ENCODE measurements around the gene SMIM34. TPM values are rescaled to one million over a fixed set of nuclear protein-coding genes. Genes with fewer than 3 reads are reported as not detected.
"Not testable (repeated sequence)": the region's sequence is repeated elsewhere in the genome, so short reads cannot be mapped to it uniquely, and the experiment has no call there.

Gene SMIM34
- total RNA-seq, 1 donor: not detected

GRCh38 chr21:34375619-34375972 lies 48.2 kb downstream of the SMIM34 start:
- DNase-seq (ENCODE audit: low read depth); H3K4me3 ChIP-seq (ENCODE audit: low read depth, low read length): not testable (repeated sequence)

GRCh38 chr21:34374940-34375618 lies 48.7 kb downstream of the SMIM34 start, which contains the start of gene SMIM11:
SMIM11 (plus strand) TSS chr21:34375507; CDS start chr21:34379505, 3,998 bp downstream.
- H3K4me3 ChIP-seq (ENCODE audit: low read depth, low read length); DNase-seq (ENCODE audit: low read depth): not testable (repeated sequence)

GRCh38 chr21:34374462-34374861 lies 49.3 kb downstream of the SMIM34 start:
- H3K4me3 ChIP-seq (ENCODE audit: low read depth, low read length); DNase-seq (ENCODE audit: low read depth): not testable (repeated sequence)

DNA sequence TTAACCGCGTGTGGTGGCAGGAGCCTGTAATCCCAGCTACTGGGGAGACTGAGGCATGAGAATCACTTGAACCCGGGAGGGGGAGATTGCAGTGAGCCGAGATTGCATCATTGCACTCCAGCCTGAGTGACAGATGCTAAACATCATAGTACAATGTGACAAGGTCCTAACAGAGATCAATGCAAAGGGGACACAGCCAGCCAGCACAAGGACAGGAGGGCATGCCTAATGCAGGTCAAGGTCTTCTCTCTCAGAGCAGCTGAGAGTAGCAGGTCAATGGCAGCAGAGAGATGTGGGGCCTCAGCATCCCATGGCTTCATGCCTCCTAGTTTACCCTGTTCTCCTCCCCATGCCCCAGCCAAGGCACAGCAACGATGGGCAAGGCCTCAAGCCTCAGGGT lies 51.4 kb downstream of the SMIM34 start:
- DNase-seq (ENCODE audit: low read depth): no peak
- TF ChIP-seq CTCF (IDR thresholded peaks at IDR 0.05; ENCODE audit: insufficient read depth, low read depth, low read length): no peak
- no peak overlapping the region for H3K4me3 ChIP-seq (ENCODE audit: low read depth, low read length)

GRCh38 chr21:34369741-34370140 lies 54.0 kb downstream of the SMIM34 start:
- no peak for DNase-seq (ENCODE audit: low read depth)
- no peak for TF ChIP-seq CTCF (IDR thresholded peaks at IDR 0.05; ENCODE audit: insufficient read depth, low read depth, low read length)
- no peak overlapping the region for H3K4me3 ChIP-seq (ENCODE audit: low read depth, low read length)

Small RNA genes within 50 kb of the gene (small RNA-seq; reads per million reads assigned to genes)
- gene RF00614: not detected

Other genes with a start within 250 kb of the SMIM34 start
- gene KCNE2, start 59.9 kb downstream of the SMIM34 start, total RNA-seq: not detected in 2 replicates
- 4.7 and 7.1 TPM in 2 replicates for gene SMIM11, start 48.4 kb downstream of the SMIM34 start, total RNA-seq
- gene KCNE1, start 88.3 kb upstream of the SMIM34 start, total RNA-seq: under 0.01 and 0.64 TPM in 2 replicates
- gene RCAN1, start 191.2 kb upstream of the SMIM34 start, total RNA-seq: 91.5 and 308 TPM in 2 replicates
- under 0.01 TPM in 2 replicates for gene CLIC6, start 245.0 kb upstream of the SMIM34 start, total RNA-seq

All from fibroblast of villous mesenchyme (primary cell).